ENCODE results near the gene BHLHE23. TPM values are rescaled to one million over a fixed set of nuclear protein-coding genes. Genes with fewer than 3 reads are reported as not detected.

BHLHE23 gene
- total RNA-seq, 4 donors from 2014 or later, result not detected

DNA sequence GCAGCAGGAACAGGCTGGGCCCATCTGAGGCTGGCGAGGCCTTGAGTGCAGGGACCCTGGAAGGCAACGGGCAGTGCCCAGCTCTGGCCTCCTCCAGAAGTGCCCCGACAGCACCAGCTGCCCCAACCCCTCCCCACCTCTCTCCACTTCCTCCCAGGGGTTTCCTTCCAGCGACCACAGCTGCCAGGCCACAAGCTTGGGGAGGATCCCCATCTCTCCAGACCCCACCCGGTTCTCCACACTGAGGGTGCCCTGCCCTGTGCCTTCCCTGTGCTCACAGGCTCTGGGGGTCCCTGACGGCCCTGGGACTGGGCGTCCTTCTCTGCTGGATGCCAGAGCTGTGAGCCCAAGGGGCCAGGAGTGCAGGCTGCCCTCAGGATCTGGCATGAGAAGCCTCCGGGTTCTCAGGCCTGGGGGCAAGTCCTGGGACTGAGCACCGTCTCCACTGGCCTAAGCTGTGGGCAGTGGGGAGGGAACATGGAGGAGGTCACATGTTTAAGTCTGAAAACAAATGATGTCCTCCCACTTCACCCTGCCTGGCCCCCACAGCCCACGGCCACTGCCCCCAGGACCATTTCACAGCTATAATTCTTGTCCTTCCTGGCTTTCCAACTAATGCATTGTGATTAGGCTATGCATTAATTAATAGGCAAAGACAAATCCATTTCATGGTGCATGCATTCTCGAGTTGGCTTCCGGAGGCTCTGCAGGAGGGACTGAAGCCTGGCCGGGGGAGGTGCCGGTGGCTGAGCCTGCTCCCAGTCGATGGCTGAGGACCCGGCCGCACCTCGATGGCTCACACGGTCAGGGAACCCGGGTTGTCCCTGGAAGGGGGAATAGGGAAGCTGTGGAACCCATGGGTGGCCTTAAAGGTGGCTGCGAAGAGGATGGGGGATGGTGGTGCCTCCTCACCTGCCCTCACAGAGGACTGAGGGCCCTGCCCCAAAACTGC lies 24.4 kb downstream of the BHLHE23 start:
- Histone ChIP-seq H3K9me3 (no peaks in the 10 kb centered on the region), H3K27ac (no peak overlapping the region), H3K4me1 (no peaks in the 10 kb centered on the region), H3K27me3 (no peaks in the 10 kb centered on the region), H3K4me3 (replicated peaks in 1 of 3) (no peak overlapping the region), H3K36me3 (no peaks in the 10 kb centered on the region)
- WGBS, 2 donors, result 43 to 46% methylated on average over 8 to 20 of the region's 21 CpGs
- DNase-seq, result no peak
- intact Hi-C loops (cut with DNase I), result no loop called here
- no peak for TF ChIP-seq POLR2A (IDR thresholded peaks at IDR 0.05)
- TF ChIP-seq, protein P1, sequence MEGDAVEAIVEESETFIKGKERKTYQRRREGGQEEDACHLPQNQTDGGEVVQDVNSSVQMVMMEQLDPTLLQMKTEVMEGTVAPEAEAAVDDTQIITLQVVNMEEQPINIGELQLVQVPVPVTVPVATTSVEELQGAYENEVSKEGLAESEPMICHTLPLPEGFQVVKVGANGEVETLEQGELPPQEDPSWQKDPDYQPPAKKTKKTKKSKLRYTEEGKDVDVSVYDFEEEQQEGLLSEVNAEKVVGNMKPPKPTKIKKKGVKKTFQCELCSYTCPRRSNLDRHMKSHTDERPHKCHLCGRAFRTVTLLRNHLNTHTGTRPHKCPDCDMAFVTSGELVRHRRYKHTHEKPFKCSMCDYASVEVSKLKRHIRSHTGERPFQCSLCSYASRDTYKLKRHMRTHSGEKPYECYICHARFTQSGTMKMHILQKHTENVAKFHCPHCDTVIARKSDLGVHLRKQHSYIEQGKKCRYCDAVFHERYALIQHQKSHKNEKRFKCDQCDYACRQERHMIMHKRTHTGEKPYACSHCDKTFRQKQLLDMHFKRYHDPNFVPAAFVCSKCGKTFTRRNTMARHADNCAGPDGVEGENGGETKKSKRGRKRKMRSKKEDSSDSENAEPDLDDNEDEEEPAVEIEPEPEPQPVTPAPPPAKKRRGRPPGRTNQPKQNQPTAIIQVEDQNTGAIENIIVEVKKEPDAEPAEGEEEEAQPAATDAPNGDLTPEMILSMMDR (IDR thresholded peaks at IDR 0.05), result no peak

DNA sequence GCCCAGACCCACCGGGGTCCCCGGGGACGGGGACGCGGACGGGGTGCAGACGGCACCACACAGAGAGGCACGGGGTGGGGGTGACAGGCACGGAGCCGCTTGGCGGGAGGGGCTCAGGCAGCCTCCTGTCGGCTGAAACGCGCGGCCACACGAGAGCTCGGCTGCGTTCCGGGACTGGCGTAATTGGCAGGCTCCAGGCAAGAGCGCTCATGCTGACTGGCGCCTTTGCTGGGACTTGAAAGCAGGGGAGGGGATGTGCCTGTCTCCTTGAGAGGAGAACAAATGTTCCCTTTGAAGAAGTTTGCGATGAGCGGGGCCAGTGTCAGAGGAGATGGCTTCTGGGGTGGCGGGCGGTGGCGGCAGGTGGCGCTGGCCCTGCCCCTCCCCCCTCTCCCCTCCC lies 25.8 kb downstream of the BHLHE23 start:
- no peaks in the 10 kb centered on the region for H3K27me3 ChIP-seq
- no peak overlapping the region for H3K27ac ChIP-seq
- H3K9me3 ChIP-seq, result no peaks in the 10 kb centered on the region
- TF ChIP-seq, protein P1 (IDR thresholded peaks at IDR 0.05), result no peak
- TF ChIP-seq POLR2A (IDR thresholded peaks at IDR 0.05), result no peak
- no peak for DNase-seq
- H3K4me1 ChIP-seq, result no peaks in the 10 kb centered on the region
- 32 to 42% methylated on average over 20 to 22 of the region's 28 CpGs for WGBS, 2 donors
- H3K36me3 ChIP-seq, result no peaks in the 10 kb centered on the region
- H3K4me3 ChIP-seq (replicated peaks in 1 of 3), result no peak overlapping the region
- intact Hi-C loops (cut with DNase I), result no loop called here

DNA sequence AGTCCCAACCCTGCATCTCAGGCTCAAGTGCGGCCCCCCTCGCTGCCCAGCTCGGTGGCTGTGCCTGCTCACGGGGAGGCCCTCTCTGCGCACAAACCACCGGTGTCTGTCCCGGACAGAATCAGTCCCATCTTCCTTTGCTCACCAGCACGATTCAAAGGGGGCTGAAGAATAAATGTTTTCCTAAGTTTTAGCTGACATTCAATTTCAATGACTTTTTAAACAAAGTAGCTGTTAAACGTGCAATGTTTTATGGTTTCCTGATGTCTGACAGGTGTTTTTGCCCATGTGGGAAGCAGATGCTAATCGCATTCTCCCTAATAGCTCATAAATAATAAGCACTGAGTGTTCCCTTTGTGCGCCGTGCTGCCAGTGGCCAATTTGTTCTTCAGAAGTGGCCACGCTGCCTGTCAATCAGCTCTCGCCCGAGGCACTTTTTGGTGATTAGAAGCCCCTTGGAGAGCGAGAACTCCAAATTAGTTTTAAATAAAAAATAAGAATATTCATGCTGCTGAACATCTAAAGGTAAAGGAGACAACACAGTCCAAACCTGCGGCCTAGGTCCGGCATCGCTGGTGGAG lies 26.3 kb downstream of the BHLHE23 start:
- 77 to 81% methylated on average over 16 to 19 of the region's 19 CpGs for WGBS, 2 donors
- no peak for DNase-seq
- Histone ChIP-seq H3K9me3 (no peaks in the 10 kb centered on the region), H3K36me3 (no peaks in the 10 kb centered on the region), H3K27me3 (no peaks in the 10 kb centered on the region), H3K27ac (no peak overlapping the region), H3K4me1 (no peaks in the 10 kb centered on the region), H3K4me3 (replicated peaks in 1 of 3) (no peak overlapping the region)
- TF ChIP-seq POLR2A (IDR thresholded peaks at IDR 0.05), result no peak
- TF ChIP-seq, protein P1 (IDR thresholded peaks at IDR 0.05), result no peak
- intact Hi-C loops (cut with DNase I), result no loop called here

DNA sequence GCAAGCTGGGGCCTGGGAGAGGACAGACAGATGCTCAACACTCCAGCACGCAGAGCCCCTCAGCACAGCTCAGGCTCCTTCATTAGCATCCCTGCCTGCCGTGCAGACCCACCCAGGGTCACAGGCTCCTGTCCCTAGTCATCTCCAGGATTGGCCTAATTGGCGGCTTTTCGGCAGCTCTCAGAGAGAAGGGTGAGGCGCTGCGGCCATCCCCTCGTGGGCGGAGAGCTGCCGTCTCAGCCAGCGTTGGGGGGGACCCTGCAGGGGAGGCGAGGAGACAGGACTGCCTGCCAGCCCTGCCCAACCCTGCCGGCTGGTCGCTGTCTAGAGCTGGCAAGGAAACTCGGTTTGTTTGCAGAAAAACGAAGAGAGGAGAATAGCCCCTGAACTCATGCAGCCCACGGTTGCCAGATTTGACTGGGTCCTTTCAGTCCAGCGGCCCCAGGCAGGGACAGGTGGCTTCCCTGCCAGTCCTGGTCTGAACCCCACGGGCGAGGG lies 26.8 kb downstream of the BHLHE23 start:
- 14 to 46% methylated on average over 6 to 10 of the region's 19 CpGs for WGBS, 2 donors
- TF ChIP-seq, protein P1 (IDR thresholded peaks at IDR 0.05), result no peak
- no peak for TF ChIP-seq POLR2A (IDR thresholded peaks at IDR 0.05)
- no peaks in the 10 kb centered on the region for H3K4me1 ChIP-seq
- no peaks in the 10 kb centered on the region for H3K9me3 ChIP-seq
- DNase-seq, result no peak
- intact Hi-C loops (cut with DNase I), result no loop called here
- no peak overlapping the region for H3K27ac ChIP-seq
- no peaks in the 10 kb centered on the region for H3K36me3 ChIP-seq
- no peak overlapping the region for H3K4me3 ChIP-seq (replicated peaks in 1 of 3)
- peaks cover 1% of the 10 kb centered on the region for H3K27me3 ChIP-seq

DNA sequence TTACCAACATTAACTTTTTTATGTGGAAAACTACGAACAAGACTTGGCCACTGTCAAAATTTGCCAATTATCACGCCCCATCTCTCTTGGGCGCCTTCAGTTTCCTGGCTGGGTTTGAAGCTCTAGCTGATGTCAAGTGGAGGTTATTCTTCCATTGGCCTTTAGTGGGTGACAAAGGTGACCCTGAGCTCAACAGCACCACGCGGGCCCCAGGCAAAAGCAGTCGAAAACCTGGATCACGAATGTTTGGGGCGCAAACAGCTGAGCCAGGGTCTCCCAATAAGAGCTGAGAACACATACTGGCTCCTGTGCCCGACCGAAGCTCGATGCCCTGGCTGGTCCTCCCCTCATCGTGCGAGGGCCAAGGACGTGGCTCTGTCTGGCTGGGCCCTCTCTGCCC lies 27.5 kb downstream of the BHLHE23 start:
- H3K4me1 ChIP-seq, result no peaks in the 10 kb centered on the region
- 77 to 87% methylated on average over 3 to 14 of the region's 14 CpGs for WGBS, 2 donors

More for the DNA sequence above, 27.5 kb downstream of the BHLHE23 start:
- H3K36me3 ChIP-seq, result no peaks in the 10 kb centered on the region
- H3K9me3 ChIP-seq, result no peaks in the 10 kb centered on the region
- DNase-seq, result no peak
- H3K4me3 ChIP-seq (replicated peaks in 1 of 3), result no peak overlapping the region
- intact Hi-C loops (cut with DNase I), result no loop called here
- H3K27ac ChIP-seq, result no peak overlapping the region
- H3K27me3 ChIP-seq, result peaks cover 4% of the 10 kb centered on the region
- TF ChIP-seq, protein P1 (IDR thresholded peaks at IDR 0.05), result no peak
- TF ChIP-seq POLR2A (IDR thresholded peaks at IDR 0.05), result no peak

All from thyroid gland (tissue), 4 donors.